Measurements from ENCODE around the gene NLRC5.

Gene NLRC5

DNA sequence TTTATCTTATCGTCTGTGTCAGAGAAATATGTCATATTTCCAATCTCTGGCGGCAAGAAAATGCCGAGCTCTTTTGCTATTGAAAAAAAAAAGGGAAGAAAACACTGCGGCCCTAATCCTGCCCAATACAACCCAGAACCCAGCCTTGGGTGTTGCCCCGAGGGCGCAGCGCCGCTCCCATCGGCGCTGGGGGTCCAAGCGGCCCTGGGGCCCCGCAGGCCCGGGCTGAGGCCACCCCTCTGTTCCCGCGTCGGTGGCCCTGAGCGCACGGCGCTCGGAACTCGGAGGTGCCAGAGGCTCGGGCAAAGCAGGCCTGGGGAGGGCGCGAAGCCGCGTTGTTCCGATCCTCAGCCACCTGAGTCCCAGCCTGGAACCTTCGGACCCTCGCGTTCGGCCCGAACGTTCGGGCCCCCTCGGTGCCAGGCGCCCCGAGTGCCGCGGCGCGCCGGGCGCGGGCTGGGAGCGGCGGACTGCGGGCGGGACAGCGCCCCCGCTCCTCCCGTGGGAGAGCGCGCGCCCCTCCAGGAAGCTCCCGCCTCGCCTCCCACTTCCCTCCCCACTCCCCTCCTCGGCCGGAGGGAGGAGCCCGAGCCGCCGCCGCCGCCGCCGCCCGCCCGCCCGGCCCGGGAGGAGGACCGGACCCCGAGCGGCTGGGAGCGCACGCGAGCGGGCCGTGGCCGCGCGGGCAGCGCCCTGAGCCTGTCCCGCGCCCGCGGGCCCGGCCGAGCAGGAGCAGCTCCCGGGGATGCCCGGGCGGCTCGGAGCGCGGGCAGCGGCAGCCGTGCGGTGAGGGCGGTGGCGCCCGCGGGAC lies 102.8 kb downstream of the NLRC5 start, which contains the start of gene CPNE2:
TSS of gene CPNE2 (plus strand) at position 609 of the 811 bp plus-strand sequence. CDS start 18,160 bp downstream, outside the sequence.
- TF ChIP-seq, protein P1, sequence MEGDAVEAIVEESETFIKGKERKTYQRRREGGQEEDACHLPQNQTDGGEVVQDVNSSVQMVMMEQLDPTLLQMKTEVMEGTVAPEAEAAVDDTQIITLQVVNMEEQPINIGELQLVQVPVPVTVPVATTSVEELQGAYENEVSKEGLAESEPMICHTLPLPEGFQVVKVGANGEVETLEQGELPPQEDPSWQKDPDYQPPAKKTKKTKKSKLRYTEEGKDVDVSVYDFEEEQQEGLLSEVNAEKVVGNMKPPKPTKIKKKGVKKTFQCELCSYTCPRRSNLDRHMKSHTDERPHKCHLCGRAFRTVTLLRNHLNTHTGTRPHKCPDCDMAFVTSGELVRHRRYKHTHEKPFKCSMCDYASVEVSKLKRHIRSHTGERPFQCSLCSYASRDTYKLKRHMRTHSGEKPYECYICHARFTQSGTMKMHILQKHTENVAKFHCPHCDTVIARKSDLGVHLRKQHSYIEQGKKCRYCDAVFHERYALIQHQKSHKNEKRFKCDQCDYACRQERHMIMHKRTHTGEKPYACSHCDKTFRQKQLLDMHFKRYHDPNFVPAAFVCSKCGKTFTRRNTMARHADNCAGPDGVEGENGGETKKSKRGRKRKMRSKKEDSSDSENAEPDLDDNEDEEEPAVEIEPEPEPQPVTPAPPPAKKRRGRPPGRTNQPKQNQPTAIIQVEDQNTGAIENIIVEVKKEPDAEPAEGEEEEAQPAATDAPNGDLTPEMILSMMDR (IDR thresholded peaks at IDR 0.05; ENCODE audit: insufficient read depth, low read length, missing control alignments): peak; percentile 27
- H3K4me3 ChIP-seq (ENCODE audit: low read depth, low read length): peak within 1 kb of the TSS; percentile 70
- ChIA-PET POLR2A (interaction anchor here (1.0 kb wide), 2 partner anchors 9 to 27 kb away, joined by 3 read pairs; no protein-coding TSS in a partner anchor), CTCF (interaction anchor here (0.5 to 15.1 kb wide), 36 partner anchors 8 to 330 kb away, joined by 3 to 183 read pairs (median 5); partner anchors contain the start of genes ARL2BP, PSME3IP1 and RSPRY1)
- DNase-seq (ENCODE audit: low read depth, low spot score): no peak

DNA sequence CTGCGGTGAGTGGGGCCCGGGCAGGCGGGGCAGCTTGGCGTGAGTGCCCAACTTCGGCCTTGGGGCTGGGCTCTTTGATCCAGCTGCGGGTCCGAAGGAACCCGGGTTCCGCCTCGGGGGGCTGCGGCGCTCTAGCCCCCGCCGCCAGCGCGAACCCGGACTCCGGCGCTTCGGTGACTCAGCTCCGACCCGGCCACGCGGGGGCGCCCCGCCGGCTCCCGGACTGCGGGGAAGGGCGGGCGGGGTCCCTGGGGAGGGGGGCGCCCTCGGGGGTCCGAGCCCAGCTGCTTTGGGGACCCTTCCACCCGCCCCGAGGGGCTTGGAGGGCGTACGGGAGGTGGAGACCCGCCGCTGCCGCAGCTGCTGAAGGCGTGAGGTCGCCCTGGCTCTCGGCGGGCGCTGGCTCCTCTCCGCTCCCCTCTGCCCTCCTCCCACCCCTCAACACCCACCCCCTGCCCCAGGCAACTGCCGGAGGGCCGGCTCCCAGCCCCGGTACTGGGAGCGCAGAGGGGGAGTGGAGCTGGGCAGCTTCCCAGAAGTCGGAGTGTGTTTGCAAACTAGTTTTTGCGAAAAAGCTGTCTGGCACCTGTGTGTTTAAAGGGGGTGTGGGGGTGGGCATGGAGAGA lies 103.5 kb downstream of the NLRC5 start:
- TF ChIP-seq, protein P1 (IDR thresholded peaks at IDR 0.05; ENCODE audit: insufficient read depth, low read length, missing control alignments): peak; percentile 58
- CTCF ChIA-PET: interaction anchor here (0.5 to 15.1 kb wide), 43 partner anchors 8 to 329 kb away, joined by 3 to 183 read pairs (median 5); partner anchors contain the start of genes ARL2BP, PSME3IP1 and RSPRY1
- H3K4me3 ChIP-seq (ENCODE audit: low read depth, low read length): peak overlapping the region; percentile 70
- POLR2A ChIA-PET: interaction anchor here (1.0 kb wide), 2 partner anchors 10 to 26 kb away, joined by 3 read pairs; no protein-coding TSS in a partner anchor
- DNase-seq (ENCODE audit: low read depth, low spot score): no peak

DNA sequence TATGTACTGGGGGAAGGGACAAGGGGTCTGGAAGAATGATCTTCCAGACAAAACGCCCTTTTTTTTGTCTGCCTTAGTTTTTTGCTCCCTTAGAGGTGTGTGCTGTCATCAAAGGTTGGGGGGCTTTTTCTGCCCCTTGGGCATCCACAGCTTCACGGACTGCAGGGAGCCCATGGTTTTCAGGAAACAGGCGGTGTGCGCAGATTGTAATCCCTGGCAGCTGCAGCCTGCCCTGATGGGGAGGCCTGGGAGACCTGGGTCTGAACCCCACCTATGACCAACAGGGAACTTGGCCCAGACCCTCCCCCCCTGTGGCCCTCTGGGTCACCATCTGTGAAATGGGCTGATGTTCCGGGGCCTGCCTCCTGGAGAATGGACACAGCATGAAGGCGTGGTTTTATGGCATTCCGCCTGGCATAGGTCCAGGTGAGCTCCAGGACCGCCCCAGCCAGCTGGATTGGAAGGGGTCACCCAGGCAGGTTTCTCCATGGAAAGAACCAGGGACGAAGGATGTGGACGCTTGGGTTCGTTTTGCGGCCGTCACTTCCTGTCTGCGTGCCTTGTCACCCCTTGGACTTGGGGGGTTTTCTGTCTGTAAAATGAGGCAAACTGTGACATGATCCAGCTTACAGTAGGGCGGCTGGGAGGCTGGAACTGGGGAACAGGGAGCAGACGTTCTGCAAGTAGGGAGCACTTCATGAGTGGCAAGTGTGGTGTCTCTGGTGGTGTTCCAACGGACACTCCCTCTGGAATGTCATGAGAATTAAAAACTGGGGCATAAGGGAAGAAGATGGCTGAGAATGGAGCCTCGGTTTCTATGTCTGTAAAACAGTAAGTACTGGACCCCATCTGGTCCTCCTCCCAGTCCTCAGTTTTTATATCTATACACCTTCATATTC lies 104.6 kb downstream of the NLRC5 start:
- TF ChIP-seq, protein P1 (IDR thresholded peaks at IDR 0.05; ENCODE audit: insufficient read depth, low read length, missing control alignments): no peak
- DNase-seq (ENCODE audit: low read depth, low spot score): no peak
- ChIA-PET POLR2A (no interaction called here), CTCF (interaction anchor here (0.8 to 15.1 kb wide), 26 partner anchors 9 to 326 kb away, joined by 3 to 183 read pairs (median 6); partner anchors contain the start of genes PSME3IP1 and RSPRY1)
- peak overlapping the region; percentile 70 for H3K4me3 ChIP-seq (ENCODE audit: low read depth, low read length)

DNA sequence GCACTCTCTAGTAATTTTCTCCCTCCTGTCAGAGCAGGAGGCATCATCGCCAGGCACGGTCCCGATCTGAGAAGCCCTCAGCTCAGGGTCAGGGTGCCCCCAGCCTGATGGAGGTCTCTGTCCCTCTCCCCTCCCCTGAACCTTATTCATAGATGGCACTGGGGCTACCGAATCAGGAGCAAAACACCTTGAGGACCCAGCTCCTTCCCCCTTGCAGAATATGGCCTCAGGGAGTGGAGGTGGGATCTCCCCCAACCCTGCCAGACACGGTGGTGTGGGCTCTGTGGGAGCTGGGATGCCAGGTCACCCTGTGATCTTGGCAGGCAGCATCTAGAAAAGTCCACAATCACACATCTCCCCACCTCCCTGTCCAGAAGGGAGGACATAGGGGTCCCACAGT lies 105.6 kb downstream of the NLRC5 start:
- no peak overlapping the region for H3K4me3 ChIP-seq (ENCODE audit: low read depth, low read length)
- DNase-seq (ENCODE audit: low read depth, low spot score): no peak
- POLR2A ChIA-PET: no interaction called here
- TF ChIP-seq, protein P1 (IDR thresholded peaks at IDR 0.05; ENCODE audit: insufficient read depth, low read length, missing control alignments): no peak
- CTCF ChIA-PET: interaction anchor here (0.8 to 15.1 kb wide), 7 partner anchors 8 to 71 kb away, joined by 3 to 183 read pairs (median 20); no protein-coding TSS in a partner anchor

DNA sequence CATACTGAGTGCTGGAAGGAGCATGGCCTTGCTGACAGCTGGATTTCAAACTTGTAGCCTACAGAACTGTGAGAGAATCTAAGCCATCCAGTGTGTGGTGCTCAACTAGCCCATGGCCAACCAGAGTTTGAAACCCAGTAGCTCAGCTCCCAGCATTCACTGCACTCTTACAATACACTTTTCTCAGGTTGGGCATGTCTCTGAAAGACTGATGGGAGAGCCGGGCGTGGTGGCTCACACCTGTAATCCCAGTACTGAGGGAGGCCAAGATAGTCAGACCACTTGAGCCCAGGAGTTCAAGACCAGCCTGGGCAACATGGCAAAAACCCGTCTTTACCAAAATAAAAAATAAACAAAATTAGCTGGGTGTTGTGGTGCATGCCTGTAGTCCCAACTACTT lies 106.8 kb downstream of the NLRC5 start:
- ChIA-PET CTCF (interaction anchor here (1.2 to 15.1 kb wide), 3 partner anchors 11 to 70 kb away, joined by 5 to 183 read pairs (median 69); no protein-coding TSS in a partner anchor), POLR2A (no interaction called here)
- no peak overlapping the region for H3K4me3 ChIP-seq (ENCODE audit: low read depth, low read length)
- DNase-seq (ENCODE audit: low read depth, low spot score): no peak
- TF ChIP-seq, protein P1 (IDR thresholded peaks at IDR 0.05; ENCODE audit: insufficient read depth, low read length, missing control alignments): no peak

Measured in AG04449 (cell line).